Gastrocnemius medialis (tissue), 4 donors: ENCODE measurements around the gene SIDT2.

Experiments used
- POLR2A ChIP-seq, 2 donors: fragments of 450-650 bp; IDR thresholded peaks; one replicate each; pipeline ENCODE4 v1.6.1; 2017; ENCODE audit warnings: antibody characterized with exemption in 2 of 2, mild to moderate bottlenecking in 2 of 2, moderate library complexity in 2 of 2
- TF ChIP-seq, protein P1 (sequence below), 5 experiments: fragments of 450-650 bp in 3 of 5; fragments of 200-600 bp in 2 of 5; sonication (generic) in 2 of 5; IDR thresholded peaks in 4 of 5; conservative IDR thresholded peaks in 1 of 5; 1 replicate in 4 of 5; 2 replicates in 1 of 5; pipeline ENCODE4 v1.5.1; 2016 to 2019; ENCODE audit warnings: antibody characterized with exemption in 5 of 5, mild to moderate bottlenecking in 3 of 5, moderate library complexity in 3 of 5

DNA sequence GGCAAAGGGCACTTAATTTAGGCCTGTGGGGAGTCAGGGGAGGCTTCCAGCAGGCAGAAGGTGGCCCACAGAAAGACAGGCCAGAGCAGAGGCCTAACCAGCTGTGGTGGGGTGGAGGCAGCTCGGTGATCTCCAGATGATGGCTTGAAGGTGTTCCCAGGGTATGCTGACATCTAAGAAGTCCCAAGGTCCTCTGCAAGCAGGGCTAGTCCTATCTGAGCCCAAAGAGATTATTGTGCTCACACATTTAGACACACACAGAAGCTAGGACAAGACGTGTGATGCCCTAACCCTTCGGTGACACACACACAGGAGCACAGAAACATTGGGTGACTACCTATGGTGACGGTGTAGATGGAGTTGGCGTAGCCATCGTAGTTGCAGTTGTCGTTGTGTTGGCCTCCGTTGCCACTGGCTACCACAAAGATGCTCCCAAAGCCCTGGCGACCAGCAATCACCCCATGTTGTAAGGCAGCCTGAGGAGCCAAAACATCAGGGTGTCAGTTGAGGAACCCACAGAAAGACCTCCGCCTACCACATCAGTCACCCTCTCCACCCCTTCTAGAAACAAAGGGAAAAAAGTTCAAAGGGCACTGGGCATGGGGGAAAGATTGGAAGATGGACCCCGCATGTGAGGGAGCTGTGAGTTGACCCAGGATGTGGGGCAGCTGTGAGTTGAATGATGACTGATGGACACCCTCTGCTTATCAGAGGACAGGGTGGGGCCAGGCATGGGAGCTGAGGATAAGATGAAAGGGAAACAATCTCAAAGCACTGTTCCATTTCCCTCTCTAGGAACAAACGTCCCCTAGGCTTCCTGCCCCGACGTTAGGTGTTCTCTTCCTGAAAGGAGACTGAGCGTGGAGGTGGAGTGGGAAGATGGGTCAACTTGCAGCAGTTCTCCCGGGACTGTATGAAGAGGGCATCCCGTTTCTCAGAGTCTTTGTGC is 45.5 kb downstream of the SIDT2 start:
- TF ChIP-seq, protein P1, sequence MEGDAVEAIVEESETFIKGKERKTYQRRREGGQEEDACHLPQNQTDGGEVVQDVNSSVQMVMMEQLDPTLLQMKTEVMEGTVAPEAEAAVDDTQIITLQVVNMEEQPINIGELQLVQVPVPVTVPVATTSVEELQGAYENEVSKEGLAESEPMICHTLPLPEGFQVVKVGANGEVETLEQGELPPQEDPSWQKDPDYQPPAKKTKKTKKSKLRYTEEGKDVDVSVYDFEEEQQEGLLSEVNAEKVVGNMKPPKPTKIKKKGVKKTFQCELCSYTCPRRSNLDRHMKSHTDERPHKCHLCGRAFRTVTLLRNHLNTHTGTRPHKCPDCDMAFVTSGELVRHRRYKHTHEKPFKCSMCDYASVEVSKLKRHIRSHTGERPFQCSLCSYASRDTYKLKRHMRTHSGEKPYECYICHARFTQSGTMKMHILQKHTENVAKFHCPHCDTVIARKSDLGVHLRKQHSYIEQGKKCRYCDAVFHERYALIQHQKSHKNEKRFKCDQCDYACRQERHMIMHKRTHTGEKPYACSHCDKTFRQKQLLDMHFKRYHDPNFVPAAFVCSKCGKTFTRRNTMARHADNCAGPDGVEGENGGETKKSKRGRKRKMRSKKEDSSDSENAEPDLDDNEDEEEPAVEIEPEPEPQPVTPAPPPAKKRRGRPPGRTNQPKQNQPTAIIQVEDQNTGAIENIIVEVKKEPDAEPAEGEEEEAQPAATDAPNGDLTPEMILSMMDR (IDR thresholded peaks at IDR 0.05 in 4 of 5, conservative IDR thresholded peaks at IDR 0.05 in 1 of 5) = no peak
- no peak for TF ChIP-seq POLR2A (IDR thresholded peaks at IDR 0.05)
